Osteoblast (primary cell): ENCODE measurements around the gene CEBPE. TPM values are rescaled to one million over a fixed set of nuclear protein-coding genes. Genes with fewer than 3 reads are reported as not detected.
A peak's percentile ranks its signal among the peaks of the same experiment; 100 is the strongest.

Experiments used
- DNase-seq: peaks from one replicate; pipeline ENCODE4 v3.0.0; 2011; ENCODE audit warnings: low spot score, mixed read lengths; ENCODE audit not compliant: insufficient read length; ENCODE audit errors: missing footprints
- H2AFZ ChIP-seq: 2 replicates; pipeline ENCODE4 v1.6.0; 2011; ENCODE audit warnings: mild to moderate bottlenecking, low read length
- H3K27ac ChIP-seq: 2 replicates; pipeline ENCODE4 v1.5.1; 2011; ENCODE audit warnings: mild to moderate bottlenecking, low read depth, low read length, moderate library complexity
- H3K27me3 ChIP-seq: 2 replicates; pipeline ENCODE4 v1.6.0; 2012; ENCODE audit warnings: mild to moderate bottlenecking, control low read depth, inconsistent platforms, low read length, moderate library complexity; ENCODE audit not compliant: insufficient read depth
- H3K36me3 ChIP-seq: 2 replicates; pipeline ENCODE4 v1.5.1; 2011; ENCODE audit warnings: mild to moderate bottlenecking, low read length, control low read depth, moderate library complexity; ENCODE audit not compliant: insufficient read depth
- H3K4me1 ChIP-seq: 2 replicates; pipeline ENCODE4 v1.5.1; 2011; ENCODE audit warnings: mild to moderate bottlenecking, low read length, control low read depth, moderate library complexity; ENCODE audit not compliant: insufficient read depth
- H3K4me2 ChIP-seq: 2 replicates; pipeline ENCODE4 v1.6.0; 2011; ENCODE audit warnings: mild to moderate bottlenecking, low read length; ENCODE audit not compliant: insufficient read depth
- H3K4me3 ChIP-seq: fragments of 200-600 bp; sonication (generic); 3 replicates; pipeline ENCODE4 v1.5.1; 2012; ENCODE audit warnings: mild to moderate bottlenecking, low read length, inconsistent platforms; ENCODE audit not compliant: insufficient read depth
- H3K79me2 ChIP-seq: 2 replicates; pipeline ENCODE4 v1.6.0; 2012; ENCODE audit warnings: mild to moderate bottlenecking, low read length, control low read depth, inconsistent platforms; ENCODE audit not compliant: insufficient read depth
- H3K9me3 ChIP-seq: 2 replicates; pipeline ENCODE4 v1.5.1; 2011; ENCODE audit warnings: low read depth, low read length, control low read depth
- H4K20me1 ChIP-seq: 2 replicates; pipeline ENCODE4 v1.6.0; 2012; ENCODE audit warnings: mild to moderate bottlenecking, low read length, control low read depth; ENCODE audit not compliant: insufficient read depth
- total RNA-seq: library from RNA; depleted of rRNA; stranded (reverse); fragments of >200 nt; gene quantifications from 2 replicates; pipeline ENCODE4 v1.2.3, GENCODE V29; 2012
- TF ChIP-seq, protein P1 (sequence below): IDR thresholded peaks from 2 replicates; pipeline ENCODE4 v1.5.1; 2011; ENCODE audit warnings: mild to moderate bottlenecking, low read depth, low read length, moderate library complexity; ENCODE audit errors: extremely low read depth

Gene CEBPE
- total RNA-seq, 1 donor: not detected

GRCh38 chr14:23121361-23121771, 2.3 kb upstream of the CEBPE start:
- Histone ChIP-seq H3K4me2 (peak overlapping the region; percentile 56), H3K4me3 (no peak overlapping the region), H3K27ac (peak overlapping the region; percentile 63), H3K27me3 (no peaks in the 10 kb centered on the region), H2AFZ (peak overlapping the region; percentile 75), H3K79me2 (no peaks in the 10 kb centered on the region), H4K20me1 (no peaks in the 10 kb centered on the region), H3K4me1 (peaks cover 12% of the 10 kb centered on the region), H3K36me3 (no peaks in the 10 kb centered on the region), H3K9me3 (no peaks in the 10 kb centered on the region)
- TF ChIP-seq, protein P1, sequence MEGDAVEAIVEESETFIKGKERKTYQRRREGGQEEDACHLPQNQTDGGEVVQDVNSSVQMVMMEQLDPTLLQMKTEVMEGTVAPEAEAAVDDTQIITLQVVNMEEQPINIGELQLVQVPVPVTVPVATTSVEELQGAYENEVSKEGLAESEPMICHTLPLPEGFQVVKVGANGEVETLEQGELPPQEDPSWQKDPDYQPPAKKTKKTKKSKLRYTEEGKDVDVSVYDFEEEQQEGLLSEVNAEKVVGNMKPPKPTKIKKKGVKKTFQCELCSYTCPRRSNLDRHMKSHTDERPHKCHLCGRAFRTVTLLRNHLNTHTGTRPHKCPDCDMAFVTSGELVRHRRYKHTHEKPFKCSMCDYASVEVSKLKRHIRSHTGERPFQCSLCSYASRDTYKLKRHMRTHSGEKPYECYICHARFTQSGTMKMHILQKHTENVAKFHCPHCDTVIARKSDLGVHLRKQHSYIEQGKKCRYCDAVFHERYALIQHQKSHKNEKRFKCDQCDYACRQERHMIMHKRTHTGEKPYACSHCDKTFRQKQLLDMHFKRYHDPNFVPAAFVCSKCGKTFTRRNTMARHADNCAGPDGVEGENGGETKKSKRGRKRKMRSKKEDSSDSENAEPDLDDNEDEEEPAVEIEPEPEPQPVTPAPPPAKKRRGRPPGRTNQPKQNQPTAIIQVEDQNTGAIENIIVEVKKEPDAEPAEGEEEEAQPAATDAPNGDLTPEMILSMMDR: no peak
- DNase-seq: peak; percentile 90

GRCh38 chr14:23120541-23121251, 1.6 kb upstream of the CEBPE start:
- H3K9me3 ChIP-seq: no peaks in the 10 kb centered on the region
- DNase-seq: peak; percentile 95
- H3K27me3 ChIP-seq: no peaks in the 10 kb centered on the region
- no peak overlapping the region for H3K4me3 ChIP-seq
- peak overlapping the region; percentile 75 for H2AFZ ChIP-seq
- H3K36me3 ChIP-seq: no peaks in the 10 kb centered on the region
- no peaks in the 10 kb centered on the region for H4K20me1 ChIP-seq
- no peaks in the 10 kb centered on the region for H3K79me2 ChIP-seq
- peak overlapping the region; percentile 56 for H3K4me2 ChIP-seq
- H3K27ac ChIP-seq: peak overlapping the region; percentile 63
- TF ChIP-seq, protein P1: peak; percentile 100
- peaks cover 15% of the 10 kb centered on the region for H3K4me1 ChIP-seq

GRCh38 chr14:23119363-23120327, 590 bp upstream of the CEBPE start:
- Histone ChIP-seq H3K79me2 (no peaks in the 10 kb centered on the region), H3K36me3 (no peaks in the 10 kb centered on the region), H3K4me1 (peaks cover 23% of the 10 kb centered on the region), H3K4me2 (no peak overlapping the region), H3K4me3 (no peak overlapping the region), H3K9me3 (no peaks in the 10 kb centered on the region), H3K27ac (no peak overlapping the region), H3K27me3 (no peaks in the 10 kb centered on the region), H2AFZ (no peak overlapping the region), H4K20me1 (no peaks in the 10 kb centered on the region)
- DNase-seq: no peak
- TF ChIP-seq, protein P1: no peak
